SH-SY5Y (cell line): ENCODE data around the gene ARF3.

ENCODE experiments used
- GATA2 ChIP-seq: IDR thresholded peaks from 2 replicates; pipeline ENCODE4 v1.6.1; 2011; ENCODE audit warnings: mild to moderate bottlenecking, low read depth, low read length
- GATA3 ChIP-seq: IDR thresholded peaks from 2 replicates; pipeline ENCODE4 v1.6.1; 2011; ENCODE audit warnings: low read depth, mild to moderate bottlenecking, low read length, moderate library complexity

GRCh38 chr12:48910196-48910595 lies 47.1 kb downstream of the ARF3 start:
- no peak for TF ChIP-seq GATA3
- TF ChIP-seq GATA2, result no peak
